T-helper 9 cell (primary cell): ENCODE data around the gene DDOST.
"Not testable (repeated sequence)": the region's sequence is repeated elsewhere in the genome, so short reads cannot be mapped to it uniquely, and the experiment has no call there.

Experiments
- DNase-seq: peaks from one replicate; pipeline ENCODE4 v3.0.0-alpha.2; 2020

DDOST gene

GRCh38 chr1:20619999-20620398 lies 41.2 kb downstream of the DDOST start:
- DNase-seq = no peak

GRCh38 chr1:20618550-20618949 lies 42.6 kb downstream of the DDOST start:
- DNase-seq = no peak

DNA sequence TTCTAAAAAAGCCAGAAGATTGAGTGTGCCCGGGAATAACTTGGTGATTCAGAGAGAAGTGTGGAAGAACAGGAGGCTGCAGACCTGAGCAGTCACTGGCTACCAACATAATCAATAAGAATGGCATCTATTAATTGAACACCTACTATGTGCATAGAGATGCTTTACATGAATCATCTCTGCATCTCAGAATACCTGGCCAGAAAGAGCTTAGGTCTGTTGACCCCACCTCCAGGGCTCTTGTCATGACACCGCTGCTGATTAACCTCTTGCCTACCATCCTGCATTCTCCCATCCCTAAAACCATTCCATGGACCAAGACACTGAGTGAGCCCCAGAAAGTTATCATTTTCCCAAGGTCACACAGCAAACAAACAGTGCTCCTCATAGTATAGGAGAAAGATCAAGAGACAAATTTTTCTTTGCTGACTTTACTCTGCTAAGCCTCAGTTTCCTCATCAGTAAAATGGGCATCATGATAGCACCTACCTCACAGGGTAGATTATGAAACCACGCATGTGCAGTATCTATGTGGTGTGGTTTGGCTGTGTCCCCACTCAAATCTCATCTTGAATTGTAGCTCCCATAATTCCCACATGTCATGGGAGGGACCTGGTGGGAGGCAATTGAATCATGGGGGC lies 44.2 kb downstream of the DDOST start:
- no peak for DNase-seq

- DNase-seq = no peak
Measured at GRCh38 chr1:20615946-20616846, 45.0 kb downstream of the DDOST start.

DNA sequence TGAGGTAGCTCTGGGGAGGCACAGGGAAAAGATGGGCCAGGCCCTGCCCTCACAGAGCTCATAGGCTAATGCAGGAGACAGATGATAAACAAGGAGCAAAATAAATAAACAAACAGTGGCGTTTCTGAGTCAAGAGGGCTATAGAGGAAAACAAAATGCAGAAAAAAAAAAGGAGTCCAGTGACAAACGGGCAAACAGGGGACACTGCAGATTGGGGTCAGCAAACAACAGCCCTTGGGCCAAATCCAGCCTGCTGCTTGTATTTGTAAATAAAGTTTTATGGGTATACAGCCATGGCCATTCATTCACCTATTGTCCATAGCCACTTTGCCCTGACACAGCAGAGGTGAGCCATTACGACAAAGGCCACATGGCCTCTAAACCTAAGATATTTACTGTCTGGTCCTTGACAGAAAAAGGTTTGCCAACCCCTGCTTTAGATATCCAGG lies 47.0 kb downstream of the DDOST start:
- DNase-seq = no peak

DNA sequence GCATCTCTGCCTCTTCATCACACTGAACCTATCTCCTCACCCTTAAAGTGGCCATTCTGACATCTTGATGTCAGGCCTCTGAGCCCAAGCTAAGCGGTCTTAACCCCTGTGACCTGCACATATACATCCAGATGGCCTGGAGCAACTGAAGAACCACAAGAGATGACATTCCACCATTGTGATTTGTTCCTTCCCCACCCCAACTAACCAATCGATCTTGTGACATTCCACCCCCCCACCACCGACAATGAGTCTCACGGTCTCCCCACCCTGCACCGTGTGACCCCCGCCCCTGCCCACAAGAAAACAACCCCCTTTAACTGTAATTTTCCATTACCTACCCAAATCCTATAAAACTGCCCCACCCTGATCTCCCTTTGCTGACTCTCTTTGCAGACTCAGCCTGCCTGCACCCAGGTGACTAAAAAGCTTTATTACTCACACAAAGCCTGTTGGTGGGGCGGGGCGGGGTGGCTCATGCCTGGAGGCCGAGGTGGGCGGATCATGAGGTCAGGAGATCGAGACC lies 48.9 kb downstream of the DDOST start:
- no peak for DNase-seq

DNA sequence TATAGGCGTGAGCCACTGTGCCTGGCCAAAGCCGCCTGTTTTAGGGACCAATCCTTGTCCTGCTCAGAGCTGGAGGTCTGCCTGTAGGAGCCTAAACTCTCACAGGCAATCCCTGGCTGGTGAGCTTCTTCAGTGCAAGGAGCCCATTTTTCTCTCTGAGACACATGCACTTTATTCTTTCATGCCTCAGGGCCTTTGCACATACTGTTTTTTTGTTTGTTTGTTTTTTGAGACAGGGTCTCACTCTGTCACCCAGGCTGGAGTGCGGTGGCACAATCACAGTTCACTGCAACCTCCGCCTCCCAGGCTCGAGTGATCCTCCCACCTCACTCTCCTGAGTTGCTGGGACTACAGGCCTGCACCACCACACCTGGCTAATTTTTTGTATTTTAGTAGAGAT lies 49.5 kb downstream of the DDOST start:
- no peak for DNase-seq

DNA sequence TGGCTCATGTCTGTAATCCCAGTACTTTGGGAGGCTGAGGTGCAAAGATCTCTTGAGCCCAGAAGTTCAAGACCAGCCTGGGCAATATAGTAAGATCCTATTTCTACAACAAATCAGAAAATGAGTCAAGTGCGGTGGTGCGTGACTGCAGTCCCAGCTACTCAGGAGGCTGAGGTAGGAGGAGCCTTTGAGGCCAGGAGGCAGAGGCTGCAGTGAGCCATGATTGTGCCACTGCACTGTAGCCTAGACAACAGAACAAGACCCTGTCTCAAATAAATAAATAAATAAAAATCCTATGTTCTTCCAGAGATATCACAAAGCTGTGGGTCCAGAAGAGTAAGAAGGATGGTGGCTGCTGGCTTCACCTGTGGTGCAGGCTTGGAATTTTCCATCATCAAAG lies 50.2 kb downstream of the DDOST start:
- no peak for DNase-seq

GRCh38 chr1:20609541-20609940 lies 51.6 kb downstream of the DDOST start:
- no peak for DNase-seq

- not testable (repeated sequence) for DNase-seq
Measured at GRCh38 chr1:20606801-20607570, 54.2 kb downstream of the DDOST start.

GRCh38 chr1:20604678-20605077 lies 56.5 kb downstream of the DDOST start:
- DNase-seq = no peak

GRCh38 chr1:20603504-20604464 lies 57.4 kb downstream of the DDOST start:
- DNase-seq = no peak

GRCh38 chr1:20602851-20603450 lies 58.2 kb downstream of the DDOST start:
- DNase-seq = no peak
